GM23338 (cell line): ENCODE results near the gene IGFLR1. TPM values are rescaled to one million over a fixed set of nuclear protein-coding genes. Genes with fewer than 3 reads are reported as not detected.

Experiments
- ATAC-seq: fragments of 200-7000 bp; cut with Tn5 transposase; 3 replicates; pipeline ENCODE4 v1.9.1; 2020
- DNase-seq: peaks from one replicate; pipeline ENCODE4 v3.0.0-alpha.2; 2015; ENCODE audit warnings: low spot score
- H2AFZ ChIP-seq: fragments of 200-600 bp; sonication (generic); 2 replicates; pipeline ENCODE4 v1.8.0; 2016; ENCODE audit warnings: antibody characterized with exemption, mild to moderate bottlenecking, moderate library complexity
- H3F3A ChIP-seq: fragments of 200-600 bp; sonication (generic); replicated peaks from 2 replicates; pipeline ENCODE4 v1.8.0; 2017; ENCODE audit warnings: antibody characterized with exemption, mixed run types, low read depth
- H3K27ac ChIP-seq: fragments of 200-600 bp; sonication (generic); 2 replicates; pipeline ENCODE4 v1.6.1; 2016; ENCODE audit warnings: low read depth
- H3K27me3 ChIP-seq: fragments of 200-600 bp; sonication (generic); 2 replicates; pipeline ENCODE4 v1.8.0; 2016; ENCODE audit warnings: mild to moderate bottlenecking, mixed run types, moderate library complexity; ENCODE audit not compliant: insufficient read depth
- H3K36me3 ChIP-seq: fragments of 200-600 bp; sonication (generic); 2 replicates; pipeline ENCODE4 v1.8.0; 2016; ENCODE audit warnings: mild to moderate bottlenecking; ENCODE audit not compliant: insufficient read depth
- H3K4me1 ChIP-seq: fragments of 200-600 bp; sonication (generic); 2 replicates; pipeline ENCODE4 v1.8.0; 2016; ENCODE audit warnings: mild to moderate bottlenecking, moderate library complexity; ENCODE audit not compliant: insufficient read depth
- H3K4me2 ChIP-seq: fragments of 200-600 bp; sonication (generic); 2 replicates; pipeline ENCODE4 v1.7.1; 2017; ENCODE audit warnings: mixed run types
- H3K4me3 ChIP-seq: fragments of 200-600 bp; sonication (generic); 2 replicates; pipeline ENCODE4 v1.6.1; 2016; ENCODE audit warnings: mixed run types
- H3K79me2 ChIP-seq: fragments of 200-600 bp; sonication (generic); replicated peaks from 2 replicates; pipeline ENCODE4 v1.8.0; 2017; ENCODE audit warnings: mild to moderate bottlenecking; ENCODE audit not compliant: insufficient read depth
- H3K9me2 ChIP-seq: fragments of 200-600 bp; sonication (generic); 2 replicates; pipeline ENCODE4 v1.8.0; 2017; ENCODE audit not compliant: insufficient read depth
- H4K20me1 ChIP-seq: fragments of 200-600 bp; sonication (generic); replicated peaks from 2 replicates; pipeline ENCODE4 v1.8.0; 2017; ENCODE audit warnings: mild to moderate bottlenecking; ENCODE audit not compliant: insufficient read depth
- H3K27ac Mint-ChIP-seq: 2 replicates; pipeline ENCODE4 v1.8.0; 2020; ENCODE audit warnings: inconsistent platforms, mild to moderate bottlenecking, moderate library complexity, mixed read lengths
- H3K27me3 Mint-ChIP-seq: 3 replicates; pipeline ENCODE4 v1.8.0; 2022; ENCODE audit warnings: low read depth, mild to moderate bottlenecking, moderate library complexity, mixed read lengths, inconsistent platforms; ENCODE audit not compliant: insufficient read depth, poor library complexity
- H3K36me3 Mint-ChIP-seq: 3 replicates; pipeline ENCODE4 v1.8.0; 2021; ENCODE audit warnings: low read depth, mild to moderate bottlenecking, inconsistent platforms, moderate library complexity, mixed read lengths
- H3K4me1 Mint-ChIP-seq: 3 replicates; pipeline ENCODE4 v1.8.0; 2020; ENCODE audit warnings: mild to moderate bottlenecking, inconsistent platforms, mixed read lengths
- H3K4me3 Mint-ChIP-seq: 3 replicates; pipeline ENCODE4 v1.8.0; 2021; ENCODE audit warnings: moderate library complexity, mild to moderate bottlenecking, inconsistent platforms, mixed read lengths
- H3K9me3 Mint-ChIP-seq: 3 replicates; pipeline ENCODE4 v1.8.0; 2020; ENCODE audit warnings: moderate library complexity, mild to moderate bottlenecking, inconsistent platforms, mixed read lengths
- CREB1 ChIP-seq: fragments of 250-450 bp; sonication (Bioruptor Pico); IDR thresholded peaks from 2 replicates; pipeline ENCODE4 v1.5.0; 2020; ENCODE audit warnings: low read depth, mild to moderate bottlenecking, moderate library complexity
- EZH2 ChIP-seq: fragments of 200-600 bp; sonication (generic); IDR thresholded peaks from one replicate; pipeline ENCODE4 v1.8.0; 2017; ENCODE audit warnings: antibody characterized with exemption, mild to moderate bottlenecking, low read depth; ENCODE audit not compliant: unreplicated experiment
- EZH2phosphoT487 ChIP-seq: fragments of 200-600 bp; sonication (generic); IDR thresholded peaks from one replicate; pipeline ENCODE4 v1.8.1; 2018; ENCODE audit warnings: antibody characterized with exemption; ENCODE audit not compliant: unreplicated experiment
- JUNB ChIP-seq: IDR thresholded peaks from one replicate; pipeline ENCODE4 v1.6.1; 2016; ENCODE audit warnings: antibody characterized with exemption; ENCODE audit not compliant: unreplicated experiment
- NANOG ChIP-seq: IDR thresholded peaks from 2 replicates; pipeline ENCODE4 v1.6.1; 2016; ENCODE audit warnings: antibody characterized with exemption, borderline replicate concordance
- POLR2AphosphoS5 ChIP-seq: IDR thresholded peaks from 2 replicates; pipeline ENCODE4 v1.6.1; 2016; ENCODE audit warnings: antibody characterized with exemption, low read depth
- STAT1 ChIP-seq: IDR thresholded peaks from one replicate; pipeline ENCODE4 v1.6.1; 2016; ENCODE audit warnings: antibody characterized with exemption; ENCODE audit not compliant: unreplicated experiment
- ZNF114 ChIP-seq: fragments of 250-450 bp; sonication (Bioruptor Pico); IDR thresholded peaks from 2 replicates; pipeline ENCODE4 v1.5.0; 2020; ENCODE audit warnings: mild to moderate bottlenecking, moderate library complexity
- ZNF331 ChIP-seq: fragments of 250-450 bp; sonication (Bioruptor Pico); IDR thresholded peaks from 2 replicates; pipeline ENCODE4 v1.5.0; 2020; ENCODE audit warnings: low read depth, mild to moderate bottlenecking, moderate library complexity
- polyA plus RNA-seq: library from polyadenylated mRNA; unstranded; fragments of >200 nt; fragmentation: Nextera tagmentation; extraction: Ambion mirVana; gene quantifications from 2 replicates; pipeline ENCODE4 v1.2.1, GENCODE V29; 2016
- total RNA-seq: library from RNA; depleted of rRNA; stranded (reverse); fragments of >200 nt; shearing (Covaris generic); gene quantifications from 2 replicates; pipeline ENCODE4 v1.2.3, GENCODE V29; 2014
- TF ChIP-seq, protein P1 (sequence below): IDR thresholded peaks from 2 replicates; pipeline ENCODE4 v1.6.1; 2016; ENCODE audit warnings: antibody characterized with exemption
- TF ChIP-seq, protein P2 (sequence below): IDR thresholded peaks from one replicate; pipeline ENCODE4 v1.6.1; 2018; ENCODE audit warnings: antibody characterized with exemption; ENCODE audit not compliant: unreplicated experiment
- TF ChIP-seq, protein P3 (sequence below), 2 experiments: fragments of 200-600 bp in 1 of 2; sonication (generic) in 1 of 2; conservative IDR thresholded peaks; 2 replicates each; pipeline versions ENCODE4 v1.5.1 to v1.6.1; 2016 to 2017; ENCODE audit warnings: antibody characterized with exemption in 2 of 2, low read depth in 2 of 2, mild to moderate bottlenecking in 2 of 2, moderate library complexity in 1 of 2
- TF ChIP-seq, protein P4 (sequence below): fragments of 250-450 bp; sonication (Bioruptor Pico); IDR thresholded peaks from 2 replicates; pipeline ENCODE4 v1.5.0; 2020; ENCODE audit warnings: mild to moderate bottlenecking, moderate library complexity

The IGFLR1 gene
- total and polyA plus RNA-seq, 2 experiments from 2014 or later = 14.4 to 17.8 TPM

DNA sequence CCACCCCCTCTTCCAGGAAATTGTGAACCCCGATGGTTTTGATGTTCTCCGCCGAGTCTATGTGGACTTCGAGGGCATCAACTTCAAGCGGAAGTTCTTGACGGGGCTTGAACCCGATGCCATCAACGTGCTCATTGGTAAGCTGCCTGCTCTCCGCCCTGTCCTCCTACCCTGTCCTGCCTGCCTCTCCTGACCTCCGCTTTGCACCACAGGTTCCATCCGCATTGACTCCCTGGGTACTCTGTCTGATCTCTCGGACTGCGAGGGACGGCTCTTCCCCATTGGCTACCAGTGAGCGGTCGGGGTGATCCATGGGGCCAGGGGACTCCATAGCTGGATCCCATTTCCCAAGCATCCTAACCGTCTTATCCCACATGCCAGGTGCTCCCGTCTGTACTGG, 11.9 kb downstream of the IGFLR1 start:
- ATAC-seq = no peak
- Mint-ChIP-seq H3K4me3 (no peak overlapping the region), H3K36me3 (peaks cover 71% of the 10 kb centered on the region), H3K27ac (no peak overlapping the region), H3K4me1 (no peaks in the 10 kb centered on the region), H3K9me3 (no peaks in the 10 kb centered on the region; the same call in 2 of the 3 replicates), H3K27me3 (peaks cover 12% of the 10 kb centered on the region)
- H3F3A ChIP-seq = no peaks in the 10 kb centered on the region
- no peak overlapping the region for H3K4me2 ChIP-seq
- no peaks in the 10 kb centered on the region for H3K9me2 ChIP-seq
- TF ChIP-seq ZNF114 (CRISPR knock-in tag) (no peak), ZNF331 (CRISPR knock-in tag) (no peak), POLR2AphosphoS5 (no peak), STAT1 (no peak), NANOG (no peak), JUNB (no peak), EZH2phosphoT487 (no peak), CREB1 (CRISPR knock-in tag) (no peak), EZH2 (no peak)
- TF ChIP-seq, protein P1, sequence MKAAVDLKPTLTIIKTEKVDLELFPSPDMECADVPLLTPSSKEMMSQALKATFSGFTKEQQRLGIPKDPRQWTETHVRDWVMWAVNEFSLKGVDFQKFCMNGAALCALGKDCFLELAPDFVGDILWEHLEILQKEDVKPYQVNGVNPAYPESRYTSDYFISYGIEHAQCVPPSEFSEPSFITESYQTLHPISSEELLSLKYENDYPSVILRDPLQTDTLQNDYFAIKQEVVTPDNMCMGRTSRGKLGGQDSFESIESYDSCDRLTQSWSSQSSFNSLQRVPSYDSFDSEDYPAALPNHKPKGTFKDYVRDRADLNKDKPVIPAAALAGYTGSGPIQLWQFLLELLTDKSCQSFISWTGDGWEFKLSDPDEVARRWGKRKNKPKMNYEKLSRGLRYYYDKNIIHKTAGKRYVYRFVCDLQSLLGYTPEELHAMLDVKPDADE = no peak
- TF ChIP-seq, protein P2, sequence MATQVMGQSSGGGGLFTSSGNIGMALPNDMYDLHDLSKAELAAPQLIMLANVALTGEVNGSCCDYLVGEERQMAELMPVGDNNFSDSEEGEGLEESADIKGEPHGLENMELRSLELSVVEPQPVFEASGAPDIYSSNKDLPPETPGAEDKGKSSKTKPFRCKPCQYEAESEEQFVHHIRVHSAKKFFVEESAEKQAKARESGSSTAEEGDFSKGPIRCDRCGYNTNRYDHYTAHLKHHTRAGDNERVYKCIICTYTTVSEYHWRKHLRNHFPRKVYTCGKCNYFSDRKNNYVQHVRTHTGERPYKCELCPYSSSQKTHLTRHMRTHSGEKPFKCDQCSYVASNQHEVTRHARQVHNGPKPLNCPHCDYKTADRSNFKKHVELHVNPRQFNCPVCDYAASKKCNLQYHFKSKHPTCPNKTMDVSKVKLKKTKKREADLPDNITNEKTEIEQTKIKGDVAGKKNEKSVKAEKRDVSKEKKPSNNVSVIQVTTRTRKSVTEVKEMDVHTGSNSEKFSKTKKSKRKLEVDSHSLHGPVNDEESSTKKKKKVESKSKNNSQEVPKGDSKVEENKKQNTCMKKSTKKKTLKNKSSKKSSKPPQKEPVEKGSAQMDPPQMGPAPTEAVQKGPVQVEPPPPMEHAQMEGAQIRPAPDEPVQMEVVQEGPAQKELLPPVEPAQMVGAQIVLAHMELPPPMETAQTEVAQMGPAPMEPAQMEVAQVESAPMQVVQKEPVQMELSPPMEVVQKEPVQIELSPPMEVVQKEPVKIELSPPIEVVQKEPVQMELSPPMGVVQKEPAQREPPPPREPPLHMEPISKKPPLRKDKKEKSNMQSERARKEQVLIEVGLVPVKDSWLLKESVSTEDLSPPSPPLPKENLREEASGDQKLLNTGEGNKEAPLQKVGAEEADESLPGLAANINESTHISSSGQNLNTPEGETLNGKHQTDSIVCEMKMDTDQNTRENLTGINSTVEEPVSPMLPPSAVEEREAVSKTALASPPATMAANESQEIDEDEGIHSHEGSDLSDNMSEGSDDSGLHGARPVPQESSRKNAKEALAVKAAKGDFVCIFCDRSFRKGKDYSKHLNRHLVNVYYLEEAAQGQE = no peak
- TF ChIP-seq, protein P3, sequence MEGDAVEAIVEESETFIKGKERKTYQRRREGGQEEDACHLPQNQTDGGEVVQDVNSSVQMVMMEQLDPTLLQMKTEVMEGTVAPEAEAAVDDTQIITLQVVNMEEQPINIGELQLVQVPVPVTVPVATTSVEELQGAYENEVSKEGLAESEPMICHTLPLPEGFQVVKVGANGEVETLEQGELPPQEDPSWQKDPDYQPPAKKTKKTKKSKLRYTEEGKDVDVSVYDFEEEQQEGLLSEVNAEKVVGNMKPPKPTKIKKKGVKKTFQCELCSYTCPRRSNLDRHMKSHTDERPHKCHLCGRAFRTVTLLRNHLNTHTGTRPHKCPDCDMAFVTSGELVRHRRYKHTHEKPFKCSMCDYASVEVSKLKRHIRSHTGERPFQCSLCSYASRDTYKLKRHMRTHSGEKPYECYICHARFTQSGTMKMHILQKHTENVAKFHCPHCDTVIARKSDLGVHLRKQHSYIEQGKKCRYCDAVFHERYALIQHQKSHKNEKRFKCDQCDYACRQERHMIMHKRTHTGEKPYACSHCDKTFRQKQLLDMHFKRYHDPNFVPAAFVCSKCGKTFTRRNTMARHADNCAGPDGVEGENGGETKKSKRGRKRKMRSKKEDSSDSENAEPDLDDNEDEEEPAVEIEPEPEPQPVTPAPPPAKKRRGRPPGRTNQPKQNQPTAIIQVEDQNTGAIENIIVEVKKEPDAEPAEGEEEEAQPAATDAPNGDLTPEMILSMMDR (conservative IDR thresholded peaks at IDR 0.05; ENCODE audit: low read depth in 2 of 2) = no peak
- TF ChIP-seq, protein P4, sequence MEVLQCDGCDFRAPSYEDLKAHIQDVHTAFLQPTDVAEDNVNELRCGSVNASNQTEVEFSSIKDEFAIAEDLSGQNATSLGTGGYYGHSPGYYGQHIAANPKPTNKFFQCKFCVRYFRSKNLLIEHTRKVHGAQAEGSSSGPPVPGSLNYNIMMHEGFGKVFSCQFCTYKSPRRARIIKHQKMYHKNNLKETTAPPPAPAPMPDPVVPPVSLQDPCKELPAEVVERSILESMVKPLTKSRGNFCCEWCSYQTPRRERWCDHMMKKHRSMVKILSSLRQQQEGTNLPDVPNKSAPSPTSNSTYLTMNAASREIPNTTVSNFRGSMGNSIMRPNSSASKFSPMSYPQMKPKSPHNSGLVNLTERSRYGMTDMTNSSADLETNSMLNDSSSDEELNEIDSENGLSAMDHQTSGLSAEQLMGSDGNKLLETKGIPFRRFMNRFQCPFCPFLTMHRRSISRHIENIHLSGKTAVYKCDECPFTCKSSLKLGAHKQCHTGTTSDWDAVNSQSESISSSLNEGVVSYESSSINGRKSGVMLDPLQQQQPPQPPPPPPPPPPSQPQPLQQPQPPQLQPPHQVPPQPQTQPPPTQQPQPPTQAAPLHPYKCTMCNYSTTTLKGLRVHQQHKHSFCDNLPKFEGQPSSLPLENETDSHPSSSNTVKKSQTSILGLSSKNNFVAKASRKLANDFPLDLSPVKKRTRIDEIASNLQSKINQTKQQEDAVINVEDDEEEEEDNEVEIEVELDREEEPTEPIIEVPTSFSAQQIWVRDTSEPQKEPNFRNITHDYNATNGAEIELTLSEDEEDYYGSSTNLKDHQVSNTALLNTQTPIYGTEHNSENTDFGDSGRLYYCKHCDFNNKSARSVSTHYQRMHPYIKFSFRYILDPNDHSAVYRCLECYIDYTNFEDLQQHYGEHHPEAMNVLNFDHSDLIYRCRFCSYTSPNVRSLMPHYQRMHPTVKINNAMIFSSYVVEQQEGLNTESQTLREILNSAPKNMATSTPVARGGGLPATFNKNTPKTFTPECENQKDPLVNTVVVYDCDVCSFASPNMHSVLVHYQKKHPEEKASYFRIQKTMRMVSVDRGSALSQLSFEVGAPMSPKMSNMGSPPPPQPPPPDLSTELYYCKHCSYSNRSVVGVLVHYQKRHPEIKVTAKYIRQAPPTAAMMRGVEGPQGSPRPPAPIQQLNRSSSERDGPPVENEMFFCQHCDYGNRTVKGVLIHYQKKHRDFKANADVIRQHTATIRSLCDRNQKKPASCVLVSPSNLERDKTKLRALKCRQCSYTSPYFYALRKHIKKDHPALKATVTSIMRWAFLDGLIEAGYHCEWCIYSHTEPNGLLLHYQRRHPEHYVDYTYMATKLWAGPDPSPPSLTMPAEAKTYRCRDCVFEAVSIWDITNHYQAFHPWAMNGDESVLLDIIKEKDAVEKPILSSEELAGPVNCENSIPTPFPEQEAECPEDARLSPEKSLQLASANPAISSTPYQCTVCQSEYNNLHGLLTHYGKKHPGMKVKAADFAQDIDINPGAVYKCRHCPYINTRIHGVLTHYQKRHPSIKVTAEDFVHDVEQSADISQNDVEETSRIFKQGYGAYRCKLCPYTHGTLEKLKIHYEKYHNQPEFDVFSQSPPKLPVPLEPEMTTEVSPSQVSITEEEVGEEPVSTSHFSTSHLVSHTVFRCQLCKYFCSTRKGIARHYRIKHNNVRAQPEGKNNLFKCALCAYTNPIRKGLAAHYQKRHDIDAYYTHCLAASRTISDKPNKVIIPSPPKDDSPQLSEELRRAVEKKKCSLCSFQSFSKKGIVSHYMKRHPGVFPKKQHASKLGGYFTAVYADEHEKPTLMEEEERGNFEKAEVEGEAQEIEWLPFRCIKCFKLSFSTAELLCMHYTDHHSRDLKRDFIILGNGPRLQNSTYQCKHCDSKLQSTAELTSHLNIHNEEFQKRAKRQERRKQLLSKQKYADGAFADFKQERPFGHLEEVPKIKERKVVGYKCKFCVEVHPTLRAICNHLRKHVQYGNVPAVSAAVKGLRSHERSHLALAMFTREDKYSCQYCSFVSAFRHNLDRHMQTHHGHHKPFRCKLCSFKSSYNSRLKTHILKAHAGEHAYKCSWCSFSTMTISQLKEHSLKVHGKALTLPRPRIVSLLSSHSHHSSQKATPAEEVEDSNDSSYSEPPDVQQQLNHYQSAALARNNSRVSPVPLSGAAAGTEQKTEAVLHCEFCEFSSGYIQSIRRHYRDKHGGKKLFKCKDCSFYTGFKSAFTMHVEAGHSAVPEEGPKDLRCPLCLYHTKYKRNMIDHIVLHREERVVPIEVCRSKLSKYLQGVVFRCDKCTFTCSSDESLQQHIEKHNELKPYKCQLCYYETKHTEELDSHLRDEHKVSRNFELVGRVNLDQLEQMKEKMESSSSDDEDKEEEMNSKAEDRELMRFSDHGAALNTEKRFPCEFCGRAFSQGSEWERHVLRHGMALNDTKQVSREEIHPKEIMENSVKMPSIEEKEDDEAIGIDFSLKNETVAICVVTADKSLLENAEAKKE (CRISPR knock-in tag) = no peak
- DNase-seq = no peak
- no peaks in the 10 kb centered on the region for H3K4me1 ChIP-seq
- H2AFZ ChIP-seq = no peak overlapping the region
- no peak overlapping the region for H3K27ac ChIP-seq
- H3K4me3 ChIP-seq = no peak overlapping the region
- H3K79me2 ChIP-seq = no peaks in the 10 kb centered on the region
- peaks cover 16% of the 10 kb centered on the region; the same call in 1 of the 2 replicates for H3K36me3 ChIP-seq
- no peaks in the 10 kb centered on the region for H3K27me3 ChIP-seq
- peaks cover 5% of the 10 kb centered on the region for H4K20me1 ChIP-seq
